ENCODE measurements around the gene KYAT1. TPM values are rescaled to one million over a fixed set of nuclear protein-coding genes. Genes with fewer than 3 reads are reported as not detected.

Gene KYAT1
- 6.8 to 8.8 TPM (median 8.2 TPM) in 5 replicates for total RNA-seq (2022; extraction: Qiagen RNA extraction; ENCODE audit: low read depth)

GRCh38 chr9:128881884-128882676, at the start of gene KYAT1, which contains the start of gene LRRC8A:
Gene KYAT1 (minus strand): TSS chr9:128881950. CDS start chr9:128845405, 36,545 bp downstream.
Gene LRRC8A (plus strand): TSS chr9:128882133. CDS start chr9:128907165, 25,032 bp downstream.

GRCh38 chr9:128920381-128921058, 38.8 kb upstream of the KYAT1 start, which contains the start of gene PHYHD1:
Gene PHYHD1 (plus strand): TSS chr9:128920982. CDS start chr9:128922324, 1,342 bp downstream.

GRCh38 chr9:128829477-128830251, 52.1 kb downstream of the KYAT1 start, which contains the start of gene SPOUT1:
Gene SPOUT1 (minus strand): TSS chr9:128829794. CDS start chr9:128829780, 14 bp downstream.

GRCh38 chr9:128818099-128818838, 63.5 kb downstream of the KYAT1 start, which contains the start of gene ENDOG:
Gene ENDOG (plus strand): TSS chr9:128818500. CDS start chr9:128818685, 185 bp downstream.

GRCh38 chr9:128786681-128787601, 94.8 kb downstream of the KYAT1 start, which contains the start of gene TBC1D13:
Gene TBC1D13 (plus strand): TSS chr9:128787253. CDS start chr9:128787354, 101 bp downstream.

Other genes starting within 250 kb of the KYAT1 start
- gene DYNC2I2, start 225.1 kb downstream of the KYAT1 start, total RNA-seq (2022; extraction: Qiagen RNA extraction; ENCODE audit: low read depth): 91.4 to 140 TPM (median 134 TPM) in 5 replicates
- 401 to 564 TPM (median 434 TPM) in 5 replicates for gene SET, start 192.7 kb downstream of the KYAT1 start, total RNA-seq (2022; extraction: Qiagen RNA extraction; ENCODE audit: low read depth)
- gene PKN3, start 179.4 kb downstream of the KYAT1 start, total RNA-seq (2022; extraction: Qiagen RNA extraction; ENCODE audit: low read depth): 11.0 to 16.7 TPM (median 14.9 TPM) in 5 replicates
- 55.5 to 94.9 TPM (median 86.5 TPM) in 5 replicates for gene ZDHHC12, start 157.8 kb downstream of the KYAT1 start, total RNA-seq (2022; extraction: Qiagen RNA extraction; ENCODE audit: low read depth)
- gene ZER1, start 110.0 kb downstream of the KYAT1 start, total RNA-seq (2022; extraction: Qiagen RNA extraction; ENCODE audit: low read depth): 12.0 to 16.3 TPM (median 15.4 TPM) in 5 replicates
- 18.0 to 21.8 TPM (median 20.2 TPM) in 5 replicates for gene TBC1D13, start 94.7 kb downstream of the KYAT1 start, total RNA-seq (2022; extraction: Qiagen RNA extraction; ENCODE audit: low read depth)
- gene ENDOG, start 63.5 kb downstream of the KYAT1 start, total RNA-seq (2022; extraction: Qiagen RNA extraction; ENCODE audit: low read depth): 14.5 to 32.2 TPM (median 27.6 TPM) in 5 replicates
- 23.5 to 47.1 TPM (median 42.2 TPM) in 5 replicates for gene SPOUT1, start 52.2 kb downstream of the KYAT1 start, total RNA-seq (2022; extraction: Qiagen RNA extraction; ENCODE audit: low read depth)
- 34.3 to 48.3 TPM (median 44.8 TPM) in 5 replicates for gene LRRC8A, start 183 bp upstream of the KYAT1 start, total RNA-seq (2022; extraction: Qiagen RNA extraction; ENCODE audit: low read depth)
- not detected in 5 replicates for gene PHYHD1, start 39.0 kb upstream of the KYAT1 start, total RNA-seq (2022; extraction: Qiagen RNA extraction; ENCODE audit: low read depth)
- 27.4 to 35.9 TPM (median 35.3 TPM) in 5 replicates for gene DOLK, start 65.7 kb upstream of the KYAT1 start, total RNA-seq (2022; extraction: Qiagen RNA extraction; ENCODE audit: low read depth)
- 36.0 to 42.3 TPM (median 38.6 TPM) in 5 replicates for gene NUP188, start 65.7 kb upstream of the KYAT1 start, total RNA-seq (2022; extraction: Qiagen RNA extraction; ENCODE audit: low read depth)
- gene SH3GLB2, start 146.4 kb upstream of the KYAT1 start, total RNA-seq (2022; extraction: Qiagen RNA extraction; ENCODE audit: low read depth): 32.5 to 52.2 TPM (median 45.4 TPM) in 5 replicates
- gene MIGA2, start 154.7 kb upstream of the KYAT1 start, total RNA-seq (2022; extraction: Qiagen RNA extraction; ENCODE audit: low read depth): 9.0 to 14.1 TPM (median 11.8 TPM) in 5 replicates
- 17.7 to 19.0 TPM (median 18.9 TPM) in 5 replicates for gene DOLPP1, start 199.2 kb upstream of the KYAT1 start, total RNA-seq (2022; extraction: Qiagen RNA extraction; ENCODE audit: low read depth)
- gene CRAT, start 228.8 kb upstream of the KYAT1 start, total RNA-seq (2022; extraction: Qiagen RNA extraction; ENCODE audit: low read depth): 25.1 to 32.4 TPM (median 30.0 TPM) in 5 replicates
- 117 to 135 TPM (median 128 TPM) in 5 replicates for gene PTPA, start 229.5 kb upstream of the KYAT1 start, total RNA-seq (2022; extraction: Qiagen RNA extraction; ENCODE audit: low read depth)

Data from A549 treated with RU486 at 1 μM for 4 hours (cell line).